OCI-LY3 (cell line): Measurements from ENCODE around the gene FCHSD2.

Experiments used
- EZH2phosphoT487 ChIP-seq: fragments of 200-600 bp; shearing (Covaris generic); IDR thresholded peaks from 2 replicates; pipeline ENCODE4 v1.6.1; 2018; ENCODE audit warnings: antibody characterized with exemption, mixed run types, low read depth
- TF ChIP-seq, protein P1 (sequence below): fragments of 200-600, 300-600 bp; sonication (generic); IDR thresholded peaks from 2 replicates; pipeline ENCODE4 v1.5.1; 2014; ENCODE audit warnings: antibody characterized with exemption, low read length, low read depth

DNA sequence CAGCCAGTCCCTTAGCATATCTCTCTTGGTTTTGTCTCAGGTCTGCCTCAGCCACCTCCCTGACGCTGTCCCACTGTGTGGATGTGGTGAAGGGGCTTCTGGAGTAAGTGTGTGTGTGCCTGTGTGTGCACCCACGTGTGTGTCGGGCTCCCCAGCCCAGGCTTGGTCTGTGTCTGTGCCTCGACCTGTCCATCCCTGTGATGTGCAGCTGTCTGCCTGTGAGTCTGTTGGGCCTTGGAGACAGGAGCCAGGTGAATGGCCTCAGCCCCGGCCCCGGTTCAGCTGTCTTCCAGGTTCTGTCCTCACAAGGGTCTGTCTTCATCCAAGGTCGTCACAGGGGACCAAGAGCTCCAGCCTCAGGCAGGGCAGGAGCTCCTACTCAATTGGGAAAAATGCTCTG, 318.1 kb downstream of the FCHSD2 start:
- TF ChIP-seq, protein P1, sequence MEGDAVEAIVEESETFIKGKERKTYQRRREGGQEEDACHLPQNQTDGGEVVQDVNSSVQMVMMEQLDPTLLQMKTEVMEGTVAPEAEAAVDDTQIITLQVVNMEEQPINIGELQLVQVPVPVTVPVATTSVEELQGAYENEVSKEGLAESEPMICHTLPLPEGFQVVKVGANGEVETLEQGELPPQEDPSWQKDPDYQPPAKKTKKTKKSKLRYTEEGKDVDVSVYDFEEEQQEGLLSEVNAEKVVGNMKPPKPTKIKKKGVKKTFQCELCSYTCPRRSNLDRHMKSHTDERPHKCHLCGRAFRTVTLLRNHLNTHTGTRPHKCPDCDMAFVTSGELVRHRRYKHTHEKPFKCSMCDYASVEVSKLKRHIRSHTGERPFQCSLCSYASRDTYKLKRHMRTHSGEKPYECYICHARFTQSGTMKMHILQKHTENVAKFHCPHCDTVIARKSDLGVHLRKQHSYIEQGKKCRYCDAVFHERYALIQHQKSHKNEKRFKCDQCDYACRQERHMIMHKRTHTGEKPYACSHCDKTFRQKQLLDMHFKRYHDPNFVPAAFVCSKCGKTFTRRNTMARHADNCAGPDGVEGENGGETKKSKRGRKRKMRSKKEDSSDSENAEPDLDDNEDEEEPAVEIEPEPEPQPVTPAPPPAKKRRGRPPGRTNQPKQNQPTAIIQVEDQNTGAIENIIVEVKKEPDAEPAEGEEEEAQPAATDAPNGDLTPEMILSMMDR: no peak
- TF ChIP-seq EZH2phosphoT487: no peak
